NB4 (cell line): ENCODE data around the gene REPS2.

ENCODE experiments used
- DNase-seq: peaks from one replicate; pipeline ENCODE4 v3.0.0; 2010; ENCODE audit warnings: low read depth
- H3K4me3 ChIP-seq: one replicate; pipeline ENCODE4 v1.5.1; 2011; ENCODE audit warnings: mild to moderate bottlenecking, low read depth, low read length, moderate library complexity
- MYC ChIP-seq: IDR thresholded peaks from 2 replicates; pipeline ENCODE4 v1.6.1; 2011; ENCODE audit warnings: low read depth, low read length
- POLR2A ChIP-seq: IDR thresholded peaks from 2 replicates; pipeline ENCODE4 v1.6.1; 2011; ENCODE audit warnings: mild to moderate bottlenecking; ENCODE audit not compliant: insufficient read length; ENCODE audit errors: extremely low read depth
- TF ChIP-seq, protein P1 (sequence below): IDR thresholded peaks from one replicate; pipeline ENCODE4 v1.5.1; 2012; ENCODE audit warnings: low read depth, low read length
- TF ChIP-seq, protein P2 (sequence below): IDR thresholded peaks from 2 replicates; pipeline ENCODE4 v1.6.1; 2011; ENCODE audit warnings: low read depth, low read length

Gene REPS2

DNA sequence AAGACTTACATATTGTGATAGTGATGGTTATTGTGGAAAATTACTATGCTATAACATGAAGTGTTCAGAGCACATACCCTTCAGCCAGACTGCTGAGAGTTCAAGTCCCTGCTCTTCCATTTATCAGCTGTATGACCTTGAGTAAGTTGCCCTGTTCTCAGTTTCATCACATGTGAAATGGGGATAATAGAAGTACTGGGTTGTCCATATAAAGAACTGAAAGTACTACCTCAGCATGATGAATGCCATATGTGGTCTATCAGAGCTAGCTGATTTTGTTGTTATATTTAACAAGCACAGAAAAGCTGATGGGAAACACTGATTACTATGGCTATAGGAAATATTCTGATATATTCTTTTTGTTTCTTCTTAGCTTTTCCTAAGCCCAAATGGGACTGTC, 115.6 kb downstream of the REPS2 start:
- no peak for TF ChIP-seq POLR2A
- TF ChIP-seq, protein P1, sequence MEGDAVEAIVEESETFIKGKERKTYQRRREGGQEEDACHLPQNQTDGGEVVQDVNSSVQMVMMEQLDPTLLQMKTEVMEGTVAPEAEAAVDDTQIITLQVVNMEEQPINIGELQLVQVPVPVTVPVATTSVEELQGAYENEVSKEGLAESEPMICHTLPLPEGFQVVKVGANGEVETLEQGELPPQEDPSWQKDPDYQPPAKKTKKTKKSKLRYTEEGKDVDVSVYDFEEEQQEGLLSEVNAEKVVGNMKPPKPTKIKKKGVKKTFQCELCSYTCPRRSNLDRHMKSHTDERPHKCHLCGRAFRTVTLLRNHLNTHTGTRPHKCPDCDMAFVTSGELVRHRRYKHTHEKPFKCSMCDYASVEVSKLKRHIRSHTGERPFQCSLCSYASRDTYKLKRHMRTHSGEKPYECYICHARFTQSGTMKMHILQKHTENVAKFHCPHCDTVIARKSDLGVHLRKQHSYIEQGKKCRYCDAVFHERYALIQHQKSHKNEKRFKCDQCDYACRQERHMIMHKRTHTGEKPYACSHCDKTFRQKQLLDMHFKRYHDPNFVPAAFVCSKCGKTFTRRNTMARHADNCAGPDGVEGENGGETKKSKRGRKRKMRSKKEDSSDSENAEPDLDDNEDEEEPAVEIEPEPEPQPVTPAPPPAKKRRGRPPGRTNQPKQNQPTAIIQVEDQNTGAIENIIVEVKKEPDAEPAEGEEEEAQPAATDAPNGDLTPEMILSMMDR: no peak
- TF ChIP-seq MYC: no peak
- TF ChIP-seq, protein P2, sequence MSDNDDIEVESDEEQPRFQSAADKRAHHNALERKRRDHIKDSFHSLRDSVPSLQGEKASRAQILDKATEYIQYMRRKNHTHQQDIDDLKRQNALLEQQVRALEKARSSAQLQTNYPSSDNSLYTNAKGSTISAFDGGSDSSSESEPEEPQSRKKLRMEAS: no peak
- H3K4me3 ChIP-seq: no peak overlapping the region

DNA sequence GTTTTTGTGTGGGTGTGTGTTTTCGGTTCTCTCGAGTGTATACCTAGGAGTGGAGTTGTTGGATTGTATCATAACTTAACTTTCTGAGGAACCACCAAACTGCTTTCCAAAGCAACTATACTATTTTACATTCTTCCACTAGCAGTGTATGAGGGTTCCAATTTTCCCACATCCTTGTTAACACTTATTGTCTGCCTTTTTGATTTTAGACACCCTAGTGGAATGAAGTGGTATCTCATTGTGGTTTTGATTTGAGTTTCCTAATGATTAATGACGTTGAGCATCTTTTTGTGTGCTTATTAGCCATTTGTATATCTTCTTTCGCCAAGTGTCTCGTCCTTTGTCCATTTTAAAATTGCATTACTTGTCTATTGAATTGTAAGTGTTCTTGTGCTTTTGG, 118.6 kb downstream of the REPS2 start:
- H3K4me3 ChIP-seq: no peak overlapping the region
- DNase-seq: no peak
- TF ChIP-seq, protein P2: no peak
- TF ChIP-seq, protein P1: no peak

More for the DNA sequence above, 115.6 kb downstream of the REPS2 start:
- DNase-seq: no peak

DNA sequence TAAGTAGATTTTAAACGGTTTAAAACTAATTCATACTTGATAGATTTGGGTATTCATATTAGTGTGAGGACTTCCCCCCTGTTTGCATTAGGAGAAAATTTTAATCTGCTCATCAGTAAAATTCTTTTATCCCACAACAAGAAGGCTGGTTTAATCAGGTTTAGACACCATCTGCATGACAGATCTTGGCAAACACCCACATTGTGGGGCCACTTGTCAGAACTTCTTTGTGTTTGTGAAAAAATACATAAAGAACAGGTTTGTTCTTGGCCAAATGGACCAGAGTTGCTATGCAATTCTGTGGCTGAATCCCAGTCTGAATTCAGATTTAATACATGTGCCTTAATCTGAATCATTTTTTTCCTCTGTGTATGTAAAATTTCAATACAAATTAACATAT, 121.1 kb downstream of the REPS2 start:
- DNase-seq: no peak
- H3K4me3 ChIP-seq: no peak overlapping the region
- no peak for TF ChIP-seq MYC
- TF ChIP-seq, protein P2: no peak
- TF ChIP-seq, protein P1: no peak
- TF ChIP-seq POLR2A: no peak

DNA sequence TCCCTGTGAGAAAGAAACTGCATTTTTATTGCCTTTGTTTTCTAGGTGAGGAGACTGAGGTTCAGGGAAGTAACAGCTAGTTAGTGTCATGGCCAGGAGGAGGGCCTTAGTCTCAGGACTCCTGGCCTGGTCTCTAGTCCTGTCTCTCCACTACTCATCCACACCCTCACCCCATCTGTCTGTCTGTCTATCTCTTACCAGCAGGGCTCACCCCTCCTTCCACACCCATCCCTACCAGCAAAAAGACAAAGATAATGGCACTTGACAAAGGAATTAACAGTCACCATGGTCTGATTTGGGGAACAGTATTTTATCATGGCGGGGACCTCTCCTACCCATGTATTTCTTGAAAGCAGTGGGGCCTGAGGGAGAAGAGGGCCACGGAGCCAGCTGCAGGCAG, 125.8 kb downstream of the REPS2 start:
- TF ChIP-seq POLR2A (no peak), MYC (no peak)
- TF ChIP-seq, protein P1: no peak
- TF ChIP-seq, protein P2: no peak
- no peak for DNase-seq
- H3K4me3 ChIP-seq: no peak overlapping the region

DNA sequence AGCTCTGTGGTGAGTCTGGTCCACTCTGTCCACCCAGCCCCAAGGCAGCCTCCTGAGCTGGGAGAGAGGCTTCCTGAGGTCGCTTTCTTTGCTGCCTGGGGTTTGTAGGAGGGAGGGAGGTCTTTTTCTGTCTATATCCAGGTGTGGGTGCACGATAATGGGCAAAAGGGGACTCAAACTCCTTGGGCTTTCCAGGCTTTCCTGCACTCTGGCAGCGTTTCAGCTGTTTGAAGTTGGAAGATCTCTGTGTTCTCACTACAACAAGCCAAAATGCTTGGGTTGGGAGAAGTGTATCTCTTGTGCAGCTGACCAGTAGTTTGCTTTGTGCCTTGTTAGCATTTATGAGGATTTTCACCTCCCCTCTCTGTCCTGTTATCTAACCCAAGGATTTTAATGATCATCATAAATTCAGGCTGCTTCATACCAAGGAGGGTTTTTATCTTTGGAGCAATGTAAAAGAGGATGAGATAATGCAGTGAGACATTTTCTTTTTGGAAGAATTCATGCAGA, 126.3 kb downstream of the REPS2 start:
- no peak for DNase-seq
- H3K4me3 ChIP-seq: no peak overlapping the region
- TF ChIP-seq MYC (no peak), POLR2A (no peak)
- TF ChIP-seq, protein P2: no peak

DNA sequence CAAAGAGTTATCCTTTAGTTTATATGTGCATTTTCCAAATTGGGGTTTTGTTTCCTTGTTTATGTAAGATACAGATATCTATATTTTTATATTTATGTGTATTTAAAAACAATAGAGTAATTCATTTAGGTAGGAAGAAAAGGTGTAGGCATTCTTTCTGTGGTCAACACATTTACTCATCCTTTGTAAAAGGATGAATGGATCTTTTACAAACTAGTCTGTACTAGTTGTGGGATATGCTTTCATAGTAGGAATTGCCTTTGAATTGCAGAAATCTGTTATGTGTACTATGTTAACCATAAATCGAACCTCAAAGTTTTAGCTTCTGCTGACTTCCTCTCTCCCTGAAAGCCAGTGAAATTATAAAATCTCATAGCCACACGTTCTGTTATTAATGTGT, 128.5 kb downstream of the REPS2 start:
- DNase-seq: no peak
- TF ChIP-seq, protein P2: no peak
- TF ChIP-seq, protein P1: no peak
- TF ChIP-seq POLR2A: no peak
- no peak overlapping the region for H3K4me3 ChIP-seq
